Sigmoid colon (tissue), 7 donors: ENCODE results near the gene UNC5CL. TPM values are rescaled to one million over a fixed set of nuclear protein-coding genes. Genes with fewer than 3 reads are reported as not detected.

Source experiments
- DNase-seq: peaks from one replicate; pipeline ENCODE4 v3.0.0-alpha.2; 2019
- H3K27ac ChIP-seq, 4 donors: fragments of 200-600 bp; sonication (generic); one replicate each; pipeline ENCODE4 v1.5.1; 2016 to 2019; ENCODE audit warnings: mild to moderate bottlenecking in 1 of 4
- H3K27me3 ChIP-seq, 3 donors: fragments of 200-600 bp; sonication (generic); one replicate each; pipeline ENCODE4 v1.5.1; 2019; ENCODE audit warnings: mild to moderate bottlenecking in 1 of 3
- H3K36me3 ChIP-seq, 4 donors: fragments of 200-600 bp; sonication (generic); one replicate each; pipeline ENCODE4 v1.5.1; 2016 to 2019
- H3K4me1 ChIP-seq, 4 donors: fragments of 200-600 bp; sonication (generic); one replicate each; pipeline ENCODE4 v1.5.1; 2017 to 2019
- H3K4me3 ChIP-seq, 4 donors: fragments of 200-600 bp; sonication (generic); one replicate each; pipeline ENCODE4 v1.5.1; 2017 to 2019; ENCODE audit warnings: mild to moderate bottlenecking in 2 of 4, moderate library complexity in 1 of 4
- H3K9me3 ChIP-seq, 4 donors: fragments of 200-600 bp in 3 of 4; sonication (generic) in 3 of 4; one replicate each; pipeline versions ENCODE4 v1.5.1 to v1.6.1; 2013 to 2019
- CTCF ChIP-seq, 4 experiments: fragments of 450-650 bp in 3 of 4; fragments of 200-600 bp in 1 of 4; IDR thresholded peaks; one replicate each; pipeline ENCODE4 v1.5.1; 2016 to 2019; ENCODE audit warnings: antibody characterized with exemption in 4 of 4, mild to moderate bottlenecking in 3 of 4, moderate library complexity in 2 of 4
- EP300 ChIP-seq, 4 donors: sonication (generic); formaldehyde crosslinking; IDR thresholded peaks; one replicate each; pipeline ENCODE4 v1.6.1; 2017; ENCODE audit warnings: antibody characterized with exemption in 4 of 4
- POLR2A ChIP-seq, 2 donors: fragments of 450-650 bp; IDR thresholded peaks; one replicate each; pipeline ENCODE4 v1.6.1; 2016; ENCODE audit warnings: antibody characterized with exemption in 2 of 2, mild to moderate bottlenecking in 2 of 2, moderate library complexity in 2 of 2
- POLR2AphosphoS5 ChIP-seq, 4 donors: sonication (generic); formaldehyde crosslinking; IDR thresholded peaks; one replicate each; pipeline ENCODE4 v1.6.1; 2017; ENCODE audit warnings: antibody characterized with exemption in 4 of 4
- WGBS, 2 donors: extraction: QIAGEN DNeasy Blood & Tissue Kit; methylation state at CpG; one replicate each; pipeline ENCODE4 v1.1.7; 2013; 5-methylcytosine and 5-hydroxymethylcytosine counted together
- intact Hi-C: fragments of 100-400 bp; cut with DNase I; formaldehyde crosslinking; loops from one replicate; pipeline ENCODE4 v1.15.1; 2023
- polyA plus RNA-seq, 3 donors: library from polyadenylated mRNA; stranded (reverse); fragments of 200-250 nt; gene quantifications; one replicate each; pipeline ENCODE4 v1.2.3, GENCODE V29; 2013
- total RNA-seq, 4 donors: library from RNA; depleted of rRNA; stranded (reverse); fragments of >200 nt; gene quantifications; one replicate each; pipeline ENCODE4 v1.1.0, GENCODE V29; 2016
- donor health status: healthy with polysubstance abuse.
- donor health status: Bipolar disorder and iron deficiency.
- donor health status: healthy.

The UNC5CL gene
- total and polyA plus RNA-seq, 7 donors, result 0.36 to 6.0 (median 1.1) TPM

GRCh38 chr6:40997234-40997957 is 41.6 kb downstream of the UNC5CL start:
- intact Hi-C loops, result no loop called here
- no peak for TF ChIP-seq POLR2AphosphoS5 (IDR thresholded peaks at IDR 0.05)
- no peak for TF ChIP-seq POLR2A (IDR thresholded peaks at IDR 0.05)
- no peak for TF ChIP-seq EP300 (IDR thresholded peaks at IDR 0.05)
- TF ChIP-seq CTCF (IDR thresholded peaks at IDR 0.05), result no peak
- DNase-seq, result no peak
- Histone ChIP-seq H3K4me3 (no peak overlapping the region), H3K27ac (peak overlapping the region; percentile 53 to 77 (median 66)), H3K27me3 (no peaks in the 10 kb centered on the region), H3K36me3 (no peaks in the 10 kb centered on the region), H3K9me3 (no peaks in the 10 kb centered on the region), H3K4me1 (peaks cover 0 to 33% (median 29%) of the 10 kb centered on the region in 4 donors)
- WGBS, 2 donors, result 10 to 51% methylated on average over 4 of the region's 4 CpGs

- WGBS, 2 donors, result 15 to 59% methylated on average over 6 of the region's 6 CpGs
- Histone ChIP-seq H3K27me3 (no peaks in the 10 kb centered on the region), H3K27ac (peak overlapping the region; percentile 53 to 77 (median 66)), H3K9me3 (no peaks in the 10 kb centered on the region), H3K4me3 (no peak overlapping the region), H3K4me1 (peaks cover 0 to 33% (median 29%) of the 10 kb centered on the region in 4 donors), H3K36me3 (no peaks in the 10 kb centered on the region)
- no peak for TF ChIP-seq CTCF (IDR thresholded peaks at IDR 0.05)
- TF ChIP-seq POLR2A (IDR thresholded peaks at IDR 0.05), result no peak
- TF ChIP-seq POLR2AphosphoS5 (IDR thresholded peaks at IDR 0.05), result no peak
- no peak for TF ChIP-seq EP300 (IDR thresholded peaks at IDR 0.05)
- DNase-seq, result no peak
- intact Hi-C loops, result no loop called here
These were observed 42.3 kb downstream of the UNC5CL start for GRCh38 chr6:40996591-40997233.

GRCh38 chr6:40992746-40993145 is 46.3 kb downstream of the UNC5CL start:
- intact Hi-C loops, result no loop called here
- Histone ChIP-seq H3K4me3 (no peak overlapping the region), H3K27ac (no peak overlapping the region), H3K36me3 (no peaks in the 10 kb centered on the region), H3K27me3 (no peaks in the 10 kb centered on the region), H3K9me3 (no peaks in the 10 kb centered on the region), H3K4me1 (peaks cover 0 to 22% (median 19%) of the 10 kb centered on the region in 4 donors)
- TF ChIP-seq CTCF (IDR thresholded peaks at IDR 0.05) (no peak), EP300 (IDR thresholded peaks at IDR 0.05) (no peak), POLR2AphosphoS5 (IDR thresholded peaks at IDR 0.05) (no peak), POLR2A (IDR thresholded peaks at IDR 0.05) (no peak)
- DNase-seq, result no peak
- WGBS, 2 donors, result 83 to 86% methylated on average over 3 of the region's 3 CpGs

GRCh38 chr6:40990301-40990700 is 48.7 kb downstream of the UNC5CL start:
- DNase-seq, result no peak
- Histone ChIP-seq H3K9me3 (no peaks in the 10 kb centered on the region), H3K36me3 (no peaks in the 10 kb centered on the region), H3K27me3 (no peaks in the 10 kb centered on the region), H3K27ac (no peak overlapping the region), H3K4me1 (no peaks in the 10 kb centered on the region), H3K4me3 (no peak overlapping the region)
- TF ChIP-seq POLR2AphosphoS5 (IDR thresholded peaks at IDR 0.05), result no peak
- no peak for TF ChIP-seq EP300 (IDR thresholded peaks at IDR 0.05)
- no peak for TF ChIP-seq CTCF (IDR thresholded peaks at IDR 0.05)
- no peak for TF ChIP-seq POLR2A (IDR thresholded peaks at IDR 0.05)
- WGBS, 2 donors, result 93 to 94% methylated on average over 4 of the region's 4 CpGs
- intact Hi-C loops, result no loop called here
